HL-60 (cell line): ENCODE data around the gene SPATA7.

Experiments
- DNase-seq, 2 experiments: peaks; one replicate each; pipeline ENCODE4 v3.0.0-alpha.2; 2010 to 2020; ENCODE audit warnings: low read depth in 1 of 2, low spot score in 1 of 2
- H3K27ac ChIP-seq: fragments of 250-450 bp; sonication (Bioruptor Pico); replicated peaks from 2 replicates; pipeline ENCODE4 v1.5.1; 2020; ENCODE audit warnings: mild to moderate bottlenecking, moderate library complexity
- H3K27me3 ChIP-seq: fragments of 250-450 bp; sonication (Bioruptor Pico); 2 replicates; pipeline ENCODE4 v1.5.1; 2021; ENCODE audit warnings: mild to moderate bottlenecking, moderate library complexity; ENCODE audit not compliant: insufficient read depth, poor library complexity, severe bottlenecking
- H3K4me3 ChIP-seq: replicated peaks from 2 replicates; pipeline ENCODE4 v1.5.1; 2011; ENCODE audit warnings: mild to moderate bottlenecking, control low read depth, low read length; ENCODE audit not compliant: insufficient read depth
- GABPA ChIP-seq: IDR thresholded peaks from 2 replicates; pipeline ENCODE4 v1.6.1; 2012; ENCODE audit warnings: low read depth
- POLR2AphosphoS5 ChIP-seq: IDR thresholded peaks from 2 replicates; pipeline ENCODE4 v1.6.1; 2012; ENCODE audit warnings: low read depth
- SPI1 ChIP-seq: IDR thresholded peaks from 2 replicates; pipeline ENCODE4 v1.6.1; 2012; ENCODE audit warnings: low read depth, mild to moderate bottlenecking, borderline replicate concordance
- long read RNA-seq: library from polyadenylated mRNA; unstranded; transcript quantifications from one replicate; pipeline ENCODE4 v2.0.0, GENCODE V29; 2020
- TF ChIP-seq, protein P1 (sequence below): IDR thresholded peaks from one replicate; pipeline ENCODE4 v1.5.1; 2011; ENCODE audit warnings: low read length, control low read depth, inconsistent platforms; ENCODE audit not compliant: insufficient read depth
- TF ChIP-seq, protein P2 (sequence below): IDR thresholded peaks from 2 replicates; pipeline ENCODE4 v1.6.1; 2012; ENCODE audit warnings: low read depth; ENCODE audit not compliant: insufficient replicate concordance

The SPATA7 gene, protein sequence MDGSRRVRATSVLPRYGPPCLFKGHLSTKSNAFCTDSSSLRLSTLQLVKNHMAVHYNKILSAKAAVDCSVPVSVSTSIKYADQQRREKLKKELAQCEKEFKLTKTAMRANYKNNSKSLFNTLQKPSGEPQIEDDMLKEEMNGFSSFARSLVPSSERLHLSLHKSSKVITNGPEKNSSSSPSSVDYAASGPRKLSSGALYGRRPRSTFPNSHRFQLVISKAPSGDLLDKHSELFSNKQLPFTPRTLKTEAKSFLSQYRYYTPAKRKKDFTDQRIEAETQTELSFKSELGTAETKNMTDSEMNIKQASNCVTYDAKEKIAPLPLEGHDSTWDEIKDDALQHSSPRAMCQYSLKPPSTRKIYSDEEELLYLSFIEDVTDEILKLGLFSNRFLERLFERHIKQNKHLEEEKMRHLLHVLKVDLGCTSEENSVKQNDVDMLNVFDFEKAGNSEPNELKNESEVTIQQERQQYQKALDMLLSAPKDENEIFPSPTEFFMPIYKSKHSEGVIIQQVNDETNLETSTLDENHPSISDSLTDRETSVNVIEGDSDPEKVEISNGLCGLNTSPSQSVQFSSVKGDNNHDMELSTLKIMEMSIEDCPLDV
- long read RNA-seq, transcript SPATA7-202 (11 exons, 1,891 nt): minor isoform, 18 of 87 reads
- long read RNA-seq, transcript SPATA7-203 (12 exons, 2,123 nt): major isoform, 26 of 87 reads
- long read RNA-seq, partial matches to known transcripts: 3 of 87 reads
- long read RNA-seq, other reads (novel, unspliced or antisense): 40 of 87 reads

DNA sequence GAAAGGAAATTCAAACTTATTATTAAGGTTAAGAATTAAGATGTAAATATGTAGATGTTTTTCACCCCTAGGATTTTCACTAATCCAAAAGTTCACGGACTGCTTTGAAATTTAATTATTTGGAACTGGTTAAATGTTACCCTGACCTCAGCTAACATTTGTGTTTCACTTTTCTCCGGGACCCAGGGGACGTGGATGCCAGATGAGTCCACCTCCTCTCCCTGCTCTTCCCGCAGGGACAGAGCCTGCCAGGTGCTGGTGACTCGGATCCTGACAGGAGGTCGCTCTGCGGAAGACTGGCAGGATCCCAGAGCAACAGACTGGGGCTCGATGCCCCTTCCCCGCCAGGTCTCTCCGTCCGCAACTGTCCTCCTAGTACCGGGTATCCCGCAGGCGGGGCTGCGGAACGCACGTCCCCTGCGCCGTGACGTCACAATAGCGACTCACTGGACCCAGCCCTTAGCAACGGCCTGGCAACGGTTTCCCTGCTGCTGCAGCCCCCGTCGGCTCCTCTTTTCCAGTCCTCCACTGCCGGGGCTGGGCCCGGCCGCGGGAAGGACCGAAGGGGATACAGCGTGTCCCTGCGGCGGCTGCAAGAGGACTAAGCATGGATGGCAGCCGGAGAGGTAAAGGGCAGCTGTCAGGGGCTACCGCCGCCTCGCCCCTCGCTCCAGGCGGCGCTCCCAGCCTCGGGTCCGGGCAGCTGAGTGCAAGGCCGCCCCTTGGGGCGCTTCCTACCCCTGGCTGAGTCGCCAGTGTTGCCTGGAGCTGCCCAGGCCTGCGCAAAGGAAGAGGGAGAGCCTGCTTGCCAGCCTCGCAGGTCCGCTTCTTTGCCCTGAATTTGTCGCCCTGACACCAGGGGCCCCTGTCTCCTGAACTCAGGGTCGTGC is at the start of gene SPATA7:
TSS of gene SPATA7 (plus strand) at position 446 of the 890 bp plus-strand sequence. CDS start at position 608, 162 bp downstream.
- TF ChIP-seq, protein P1, sequence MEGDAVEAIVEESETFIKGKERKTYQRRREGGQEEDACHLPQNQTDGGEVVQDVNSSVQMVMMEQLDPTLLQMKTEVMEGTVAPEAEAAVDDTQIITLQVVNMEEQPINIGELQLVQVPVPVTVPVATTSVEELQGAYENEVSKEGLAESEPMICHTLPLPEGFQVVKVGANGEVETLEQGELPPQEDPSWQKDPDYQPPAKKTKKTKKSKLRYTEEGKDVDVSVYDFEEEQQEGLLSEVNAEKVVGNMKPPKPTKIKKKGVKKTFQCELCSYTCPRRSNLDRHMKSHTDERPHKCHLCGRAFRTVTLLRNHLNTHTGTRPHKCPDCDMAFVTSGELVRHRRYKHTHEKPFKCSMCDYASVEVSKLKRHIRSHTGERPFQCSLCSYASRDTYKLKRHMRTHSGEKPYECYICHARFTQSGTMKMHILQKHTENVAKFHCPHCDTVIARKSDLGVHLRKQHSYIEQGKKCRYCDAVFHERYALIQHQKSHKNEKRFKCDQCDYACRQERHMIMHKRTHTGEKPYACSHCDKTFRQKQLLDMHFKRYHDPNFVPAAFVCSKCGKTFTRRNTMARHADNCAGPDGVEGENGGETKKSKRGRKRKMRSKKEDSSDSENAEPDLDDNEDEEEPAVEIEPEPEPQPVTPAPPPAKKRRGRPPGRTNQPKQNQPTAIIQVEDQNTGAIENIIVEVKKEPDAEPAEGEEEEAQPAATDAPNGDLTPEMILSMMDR: no peak
- peak; percentile 64; the same call in 1 of the 2 replicates for TF ChIP-seq POLR2AphosphoS5
- Histone ChIP-seq H3K27me3 (no peaks in the 10 kb centered on the region), H3K4me3 (peak within 1 kb of the TSS; percentile 69), H3K27ac (peak within 1 kb of the TSS; percentile 64)
- DNase-seq: peak; percentile 68 to 90

DNA sequence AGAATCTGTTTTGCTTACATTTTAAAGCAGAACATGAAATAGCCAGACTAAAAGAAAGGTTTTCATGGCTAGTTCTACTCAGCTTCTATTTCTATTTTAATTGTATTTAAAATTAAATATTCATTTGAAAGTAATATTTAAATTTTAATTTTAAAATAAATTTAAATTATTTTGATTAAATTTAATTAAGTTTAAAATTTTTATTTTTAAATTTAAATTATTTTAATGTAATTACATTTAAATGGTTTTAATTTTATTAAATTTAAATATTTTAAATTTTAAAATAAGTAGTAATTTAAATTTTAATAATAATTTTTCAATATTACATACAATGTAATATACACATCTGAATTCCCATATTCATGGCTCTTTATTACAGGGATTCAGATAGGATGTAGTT is 45.1 kb upstream of the SPATA7 start:
- no peak for DNase-seq
- Histone ChIP-seq H3K27me3 (no peaks in the 10 kb centered on the region), H3K27ac (no peak overlapping the region), H3K4me3 (no peak overlapping the region)
- TF ChIP-seq, protein P1: no peak
- TF ChIP-seq POLR2AphosphoS5 (no peak), GABPA (no peak), SPI1 (no peak)
- TF ChIP-seq, protein P2, sequence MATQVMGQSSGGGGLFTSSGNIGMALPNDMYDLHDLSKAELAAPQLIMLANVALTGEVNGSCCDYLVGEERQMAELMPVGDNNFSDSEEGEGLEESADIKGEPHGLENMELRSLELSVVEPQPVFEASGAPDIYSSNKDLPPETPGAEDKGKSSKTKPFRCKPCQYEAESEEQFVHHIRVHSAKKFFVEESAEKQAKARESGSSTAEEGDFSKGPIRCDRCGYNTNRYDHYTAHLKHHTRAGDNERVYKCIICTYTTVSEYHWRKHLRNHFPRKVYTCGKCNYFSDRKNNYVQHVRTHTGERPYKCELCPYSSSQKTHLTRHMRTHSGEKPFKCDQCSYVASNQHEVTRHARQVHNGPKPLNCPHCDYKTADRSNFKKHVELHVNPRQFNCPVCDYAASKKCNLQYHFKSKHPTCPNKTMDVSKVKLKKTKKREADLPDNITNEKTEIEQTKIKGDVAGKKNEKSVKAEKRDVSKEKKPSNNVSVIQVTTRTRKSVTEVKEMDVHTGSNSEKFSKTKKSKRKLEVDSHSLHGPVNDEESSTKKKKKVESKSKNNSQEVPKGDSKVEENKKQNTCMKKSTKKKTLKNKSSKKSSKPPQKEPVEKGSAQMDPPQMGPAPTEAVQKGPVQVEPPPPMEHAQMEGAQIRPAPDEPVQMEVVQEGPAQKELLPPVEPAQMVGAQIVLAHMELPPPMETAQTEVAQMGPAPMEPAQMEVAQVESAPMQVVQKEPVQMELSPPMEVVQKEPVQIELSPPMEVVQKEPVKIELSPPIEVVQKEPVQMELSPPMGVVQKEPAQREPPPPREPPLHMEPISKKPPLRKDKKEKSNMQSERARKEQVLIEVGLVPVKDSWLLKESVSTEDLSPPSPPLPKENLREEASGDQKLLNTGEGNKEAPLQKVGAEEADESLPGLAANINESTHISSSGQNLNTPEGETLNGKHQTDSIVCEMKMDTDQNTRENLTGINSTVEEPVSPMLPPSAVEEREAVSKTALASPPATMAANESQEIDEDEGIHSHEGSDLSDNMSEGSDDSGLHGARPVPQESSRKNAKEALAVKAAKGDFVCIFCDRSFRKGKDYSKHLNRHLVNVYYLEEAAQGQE: no peak

DNA sequence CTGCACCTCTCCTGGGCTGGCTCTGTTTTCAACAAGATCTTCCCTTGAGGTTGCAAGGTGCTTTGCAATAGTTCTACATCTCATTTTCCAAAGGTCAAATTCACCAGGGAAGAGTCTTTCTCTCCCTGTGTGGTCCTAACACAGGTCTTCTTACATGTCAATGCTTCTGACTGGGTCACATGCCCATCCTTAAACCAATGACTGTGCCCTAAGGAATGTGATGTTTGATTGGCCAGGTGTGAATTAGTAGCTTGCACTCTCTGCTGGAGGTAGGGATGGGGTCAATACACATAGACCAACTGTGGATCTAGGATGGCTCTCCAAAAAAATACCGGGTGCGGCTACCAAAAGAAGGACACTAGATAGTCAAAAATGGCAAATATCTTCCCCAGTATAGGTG is 42.5 kb upstream of the SPATA7 start:
- DNase-seq: no peak
- no peak overlapping the region for H3K27ac ChIP-seq
- H3K27me3 ChIP-seq: no peaks in the 10 kb centered on the region
- H3K4me3 ChIP-seq: no peak overlapping the region
- no peak for TF ChIP-seq GABPA
- TF ChIP-seq, protein P2: no peak
- no peak for TF ChIP-seq POLR2AphosphoS5
- TF ChIP-seq, protein P1: no peak
- TF ChIP-seq SPI1: no peak
